Measurements from ENCODE around the gene PAIP2. TPM values are rescaled to one million over a fixed set of nuclear protein-coding genes. Genes with fewer than 3 reads are reported as not detected.

PAIP2 gene
- total RNA-seq, 1 donor from 2014 or later = 97.3 TPM

GRCh38 chr5:139392324-139392677, 50.6 kb downstream of the PAIP2 start:
- Mint-ChIP-seq H3K36me3 (ENCODE audit: low read depth) (peaks cover 17% of the 10 kb centered on the region), H3K9me3 (no peaks in the 10 kb centered on the region), H3K4me1 (ENCODE audit: low read depth) (peaks cover 62% of the 10 kb centered on the region), H3K27ac (peak overlapping the region; percentile 95), H3K4me3 (peak overlapping the region; percentile 99), H3K27me3 (ENCODE audit: insufficient read depth) (no peaks in the 10 kb centered on the region)
- no peak for DNase-seq (ENCODE audit: low spot score)
- intact Hi-C loops (cut with micrococcal nuclease) = loop anchor here (1.0 to 5.0 kb wide), 7 partner anchors 12 to 818 kb away; partner anchors contain the start of genes HSPA9, SIL1 and SPATA24

GRCh38 chr5:139392678-139393496, 51.2 kb downstream of the PAIP2 start:
- Mint-ChIP-seq H3K36me3 (ENCODE audit: low read depth) (peaks cover 18% of the 10 kb centered on the region), H3K9me3 (no peaks in the 10 kb centered on the region), H3K27me3 (ENCODE audit: insufficient read depth) (no peaks in the 10 kb centered on the region), H3K4me1 (ENCODE audit: low read depth) (peaks cover 58% of the 10 kb centered on the region), H3K4me3 (peak overlapping the region; percentile 96), H3K27ac (peak overlapping the region; percentile 95)
- intact Hi-C loops (cut with micrococcal nuclease) = loop anchor here (1.0 to 5.0 kb wide), 8 partner anchors 11 to 818 kb away; partner anchors contain the start of genes HSPA9, SIL1 and SPATA24
- DNase-seq (ENCODE audit: low spot score) = peak; percentile 84

GRCh38 chr5:139393497-139394122, 52.0 kb downstream of the PAIP2 start:
- peaks cover 52% of the 10 kb centered on the region for H3K4me1 Mint-ChIP-seq (ENCODE audit: low read depth)
- no peak for DNase-seq (ENCODE audit: low spot score)

GRCh38 chr5:139394123-139394653, 52.5 kb downstream of the PAIP2 start:
- Mint-ChIP-seq H3K27me3 (ENCODE audit: insufficient read depth) (no peaks in the 10 kb centered on the region), H3K9me3 (no peaks in the 10 kb centered on the region), H3K4me3 (peak overlapping the region; percentile 96), H3K36me3 (ENCODE audit: low read depth) (peaks cover 15% of the 10 kb centered on the region), H3K27ac (no peak overlapping the region), H3K4me1 (ENCODE audit: low read depth) (peaks cover 51% of the 10 kb centered on the region)
- intact Hi-C loops (cut with micrococcal nuclease) = loop anchor here (5.0 kb wide), 2 partner anchors 197 to 713 kb away; partner anchors contain the start of gene SIL1
- DNase-seq (ENCODE audit: low spot score) = peak; percentile 53

More at GRCh38 chr5:139393497-139394122, 52.0 kb downstream of the PAIP2 start:
- Mint-ChIP-seq H3K36me3 (ENCODE audit: low read depth) (peaks cover 15% of the 10 kb centered on the region), H3K27me3 (ENCODE audit: insufficient read depth) (no peaks in the 10 kb centered on the region), H3K27ac (peak overlapping the region; percentile 95), H3K9me3 (no peaks in the 10 kb centered on the region), H3K4me3 (peak overlapping the region; percentile 96)
- intact Hi-C loops (cut with micrococcal nuclease) = loop anchor here (1.0 to 5.0 kb wide), 6 partner anchors 22 to 819 kb away; partner anchors contain the start of genes HSPA9 and SIL1

- H3K27ac Mint-ChIP-seq = no peak within 1 kb of the TSS
- peak within 1 kb of the TSS; percentile 96 for H3K4me3 Mint-ChIP-seq
- intact Hi-C loops (cut with micrococcal nuclease) = loop anchor here (5.0 kb wide), 2 partner anchors 198 to 712 kb away; partner anchors contain the start of gene SIL1
- no peak for DNase-seq (ENCODE audit: low spot score)
- H3K9me3 Mint-ChIP-seq = no peaks in the 10 kb centered on the region
- peaks cover 50% of the 10 kb centered on the region for H3K4me1 Mint-ChIP-seq (ENCODE audit: low read depth)
- H3K36me3 Mint-ChIP-seq (ENCODE audit: low read depth) = peaks cover 12% of the 10 kb centered on the region
- no peaks in the 10 kb centered on the region for H3K27me3 Mint-ChIP-seq (ENCODE audit: insufficient read depth)
Measured at GRCh38 chr5:139394654-139395566, 53.3 kb downstream of the PAIP2 start, which contains the start of gene PROB1. TSS of gene PROB1 (minus strand) at chr5:139395104. CDS start at chr5:139395081, 23 bp downstream.

GRCh38 chr5:139395844-139396640, 54.4 kb downstream of the PAIP2 start:
- intact Hi-C loops (cut with micrococcal nuclease) = no loop called here
- H3K4me3 Mint-ChIP-seq = peak overlapping the region; percentile 77
- no peak overlapping the region for H3K27ac Mint-ChIP-seq

GRCh38 chr5:139396691-139397090, 55.0 kb downstream of the PAIP2 start:
- H3K9me3 Mint-ChIP-seq = no peaks in the 10 kb centered on the region
- peak overlapping the region; percentile 54 for H3K27ac Mint-ChIP-seq
- no peak for DNase-seq (ENCODE audit: low spot score)
- H3K4me1 Mint-ChIP-seq (ENCODE audit: low read depth) = peaks cover 33% of the 10 kb centered on the region
- intact Hi-C loops (cut with micrococcal nuclease) = no loop called here
- H3K27me3 Mint-ChIP-seq (ENCODE audit: insufficient read depth) = no peaks in the 10 kb centered on the region
- H3K36me3 Mint-ChIP-seq (ENCODE audit: low read depth) = peaks cover 11% of the 10 kb centered on the region
- peak overlapping the region; percentile 53 for H3K4me3 Mint-ChIP-seq

More at GRCh38 chr5:139395844-139396640, 54.4 kb downstream of the PAIP2 start:
- H3K9me3 Mint-ChIP-seq = no peaks in the 10 kb centered on the region
- peaks cover 39% of the 10 kb centered on the region for H3K4me1 Mint-ChIP-seq (ENCODE audit: low read depth)
- DNase-seq (ENCODE audit: low spot score) = no peak
- no peaks in the 10 kb centered on the region for H3K27me3 Mint-ChIP-seq (ENCODE audit: insufficient read depth)
- peaks cover 12% of the 10 kb centered on the region for H3K36me3 Mint-ChIP-seq (ENCODE audit: low read depth)

GRCh38 chr5:139397921-139398320, 56.3 kb downstream of the PAIP2 start:
- Mint-ChIP-seq H3K4me1 (ENCODE audit: low read depth) (peaks cover 36% of the 10 kb centered on the region), H3K27ac (peak overlapping the region; percentile 31), H3K4me3 (no peak overlapping the region), H3K27me3 (ENCODE audit: insufficient read depth) (no peaks in the 10 kb centered on the region), H3K9me3 (no peaks in the 10 kb centered on the region), H3K36me3 (ENCODE audit: low read depth) (peaks cover 9% of the 10 kb centered on the region)
- intact Hi-C loops (cut with micrococcal nuclease) = no loop called here
- no peak for DNase-seq (ENCODE audit: low spot score)

- no peak overlapping the region for H3K4me3 Mint-ChIP-seq
Measured at GRCh38 chr5:139399501-139400121, 58.0 kb downstream of the PAIP2 start.

GRCh38 chr5:139401546-139401945, 59.9 kb downstream of the PAIP2 start:
- Mint-ChIP-seq H3K4me3 (no peak overlapping the region), H3K36me3 (ENCODE audit: low read depth) (peaks cover 6% of the 10 kb centered on the region), H3K9me3 (no peaks in the 10 kb centered on the region), H3K4me1 (ENCODE audit: low read depth) (peaks cover 43% of the 10 kb centered on the region), H3K27me3 (ENCODE audit: insufficient read depth) (no peaks in the 10 kb centered on the region), H3K27ac (no peak overlapping the region)
- intact Hi-C loops (cut with micrococcal nuclease) = loop anchor here (5.0 kb wide), 2 partner anchors 934 to 1069 kb away; partner anchors contain the start of genes CDC25C and EGR1
- DNase-seq (ENCODE audit: low spot score) = no peak

More at GRCh38 chr5:139399501-139400121, 58.0 kb downstream of the PAIP2 start:
- Mint-ChIP-seq H3K27ac (peak overlapping the region; percentile 24), H3K36me3 (ENCODE audit: low read depth) (peaks cover 9% of the 10 kb centered on the region), H3K27me3 (ENCODE audit: insufficient read depth) (no peaks in the 10 kb centered on the region), H3K9me3 (no peaks in the 10 kb centered on the region), H3K4me1 (ENCODE audit: low read depth) (peaks cover 53% of the 10 kb centered on the region)
- intact Hi-C loops (cut with micrococcal nuclease) = loop anchor here (5.0 kb wide), 2 partner anchors 932 to 1067 kb away; partner anchors contain the start of genes CDC25C and EGR1
- no peak for DNase-seq (ENCODE audit: low spot score)

Data from activated T-helper 1 cell treated with anti-CD3 and anti-CD28 coated beads, Interleukin-12 subunit alpha, Interleukin-12 subunit beta, Interleukin-2, Interleukin-4 antibody, amounts not matched to agents 30 ng/mL and 10 ng/mL and 1 ng/mL, durations not matched to agents 14 hours and 24 hours and 36 hours (primary cell).